Colon (tissue), 2 donors: ENCODE data around the gene SLC2A6.

Experiments used
- FAIRE-seq: peaks from 2 replicates; lab custom pipeline; 2012; peaks lifted over from hg19 to GRCh38; lab: Jason Lieb, UNC
- donor health status: control.
- donor health status: control.

Gene SLC2A6

DNA sequence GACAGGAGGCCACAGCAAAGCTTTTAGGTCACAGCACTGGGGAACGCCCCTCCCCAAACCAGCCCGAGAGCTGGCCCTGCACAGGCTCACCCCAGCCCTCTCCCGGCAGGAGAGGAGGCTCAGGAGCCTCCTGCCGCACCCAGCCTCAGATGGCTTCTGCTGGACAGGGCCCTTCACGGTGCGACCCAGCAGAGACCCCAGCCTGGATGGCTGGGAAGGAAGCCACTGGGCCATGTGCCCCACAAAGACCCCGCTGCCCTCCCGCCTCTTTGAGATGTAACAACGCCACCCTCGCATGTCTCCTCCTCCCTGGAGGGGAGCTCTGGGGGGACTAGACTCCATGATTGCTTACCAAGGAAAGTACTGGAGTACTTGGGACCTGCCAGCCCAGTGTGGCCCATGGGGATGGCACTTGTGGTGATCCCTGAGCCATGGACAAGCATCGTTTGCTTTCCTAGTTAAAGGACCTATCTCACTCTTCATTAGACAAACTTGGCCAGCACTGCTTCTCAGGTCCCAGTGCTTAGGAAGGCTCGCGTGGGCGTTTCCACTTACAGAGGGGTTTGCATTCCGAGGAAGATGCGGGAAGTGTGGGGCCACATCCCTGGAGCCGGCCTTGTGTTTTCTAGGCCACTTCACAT lies 36.8 kb upstream of the SLC2A6 start:
- no peak for FAIRE-seq

DNA sequence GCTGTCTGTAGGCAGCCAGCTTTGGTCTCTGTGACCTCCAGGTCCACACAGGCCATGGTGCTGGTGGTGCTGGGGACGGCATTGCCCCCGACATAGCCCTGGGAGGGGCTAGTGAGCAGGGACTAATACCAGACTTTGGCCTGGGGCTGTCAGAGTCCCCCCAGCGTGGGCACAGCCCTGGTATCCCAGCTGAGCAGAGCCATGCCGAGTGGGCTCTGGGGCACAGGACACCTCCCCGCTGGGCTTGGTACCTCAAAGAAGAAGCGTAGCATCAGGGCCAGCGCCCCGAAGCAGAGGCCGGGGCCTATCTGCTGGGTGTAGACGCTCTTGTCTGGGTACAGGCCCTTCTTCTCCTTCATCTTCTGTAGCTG lies 36.3 kb upstream of the SLC2A6 start:
- FAIRE-seq, result no peak

DNA sequence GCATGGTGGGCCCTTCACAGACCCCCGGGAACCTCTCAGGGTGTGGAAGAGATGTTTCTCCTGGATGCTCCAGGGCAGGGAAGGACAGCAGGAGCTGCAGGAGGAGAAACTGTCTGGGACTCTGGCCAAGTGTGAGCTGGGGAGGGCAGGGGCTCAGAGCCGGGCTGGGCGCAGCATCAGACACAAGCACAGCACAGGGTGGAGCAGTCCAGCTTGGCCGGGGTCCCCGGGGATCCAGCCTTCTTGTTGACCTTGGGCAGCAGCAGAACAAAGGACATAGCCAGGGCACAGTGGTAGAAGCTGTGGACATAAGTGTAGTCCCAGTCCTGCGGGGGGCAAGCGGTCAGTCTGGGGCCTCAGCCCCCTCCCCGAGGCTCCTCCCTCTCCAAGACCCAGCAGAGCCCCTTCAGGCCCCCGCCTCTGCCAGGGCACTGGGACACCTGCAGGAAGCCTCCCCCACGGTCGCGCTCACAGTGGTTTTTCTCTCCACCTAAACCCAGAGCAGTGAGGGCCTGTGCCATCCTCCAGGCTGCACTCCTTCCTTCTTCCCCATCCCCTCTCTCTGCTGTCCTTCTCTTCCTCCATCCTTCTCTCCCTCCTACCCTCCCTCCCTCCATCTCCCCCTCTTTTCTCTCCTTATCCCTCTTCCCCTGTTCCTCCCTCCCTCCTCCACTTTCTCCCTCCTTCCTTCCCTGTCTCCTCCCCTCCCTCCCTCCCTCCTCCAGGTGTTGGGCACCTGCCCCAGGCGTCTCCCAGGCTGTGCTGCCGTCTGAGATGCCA lies 35.8 kb upstream of the SLC2A6 start:
- FAIRE-seq, result no peak

DNA sequence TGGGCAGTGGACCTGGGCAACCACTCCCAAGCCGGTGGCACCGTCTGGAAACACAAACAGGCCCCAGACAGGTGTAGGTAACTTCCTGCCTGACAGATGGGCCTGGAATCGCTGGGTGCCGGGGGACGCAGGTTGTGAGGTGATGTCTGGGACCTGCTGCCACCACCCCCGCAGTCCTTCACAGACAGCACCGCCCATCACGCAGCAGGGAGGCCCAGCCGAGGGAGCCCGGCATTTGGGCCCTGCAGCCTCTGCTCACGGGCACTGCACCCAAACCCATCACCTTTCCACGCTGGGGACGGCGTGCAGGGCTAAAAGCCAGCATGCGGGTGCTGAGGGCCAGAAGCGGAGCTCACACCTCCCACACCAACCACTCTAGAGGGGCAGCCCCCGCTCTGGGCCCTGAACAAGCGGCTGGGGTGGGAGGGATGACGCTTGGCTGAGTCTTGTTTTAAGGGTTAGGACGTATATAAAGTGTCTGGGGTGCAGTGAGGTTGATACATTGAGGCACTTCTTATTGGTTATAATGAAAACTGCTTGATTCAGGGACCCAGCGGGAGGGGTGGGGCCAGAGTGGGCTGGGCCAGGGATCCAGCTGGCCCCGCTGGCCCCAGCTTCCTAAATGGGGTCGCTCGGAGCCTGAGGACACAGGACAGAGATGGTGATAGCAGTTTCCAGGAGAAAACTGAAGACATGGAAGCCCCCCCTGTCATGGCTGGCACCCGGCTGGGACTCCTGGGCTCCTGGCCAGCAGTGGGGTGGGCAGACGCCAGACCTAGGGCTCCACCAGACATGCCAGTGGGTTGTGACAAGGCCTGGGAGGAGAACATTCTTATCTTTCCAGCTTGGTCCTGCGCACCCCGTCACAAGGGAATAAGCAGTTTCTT lies 34.6 kb upstream of the SLC2A6 start:
- no peak for FAIRE-seq

DNA sequence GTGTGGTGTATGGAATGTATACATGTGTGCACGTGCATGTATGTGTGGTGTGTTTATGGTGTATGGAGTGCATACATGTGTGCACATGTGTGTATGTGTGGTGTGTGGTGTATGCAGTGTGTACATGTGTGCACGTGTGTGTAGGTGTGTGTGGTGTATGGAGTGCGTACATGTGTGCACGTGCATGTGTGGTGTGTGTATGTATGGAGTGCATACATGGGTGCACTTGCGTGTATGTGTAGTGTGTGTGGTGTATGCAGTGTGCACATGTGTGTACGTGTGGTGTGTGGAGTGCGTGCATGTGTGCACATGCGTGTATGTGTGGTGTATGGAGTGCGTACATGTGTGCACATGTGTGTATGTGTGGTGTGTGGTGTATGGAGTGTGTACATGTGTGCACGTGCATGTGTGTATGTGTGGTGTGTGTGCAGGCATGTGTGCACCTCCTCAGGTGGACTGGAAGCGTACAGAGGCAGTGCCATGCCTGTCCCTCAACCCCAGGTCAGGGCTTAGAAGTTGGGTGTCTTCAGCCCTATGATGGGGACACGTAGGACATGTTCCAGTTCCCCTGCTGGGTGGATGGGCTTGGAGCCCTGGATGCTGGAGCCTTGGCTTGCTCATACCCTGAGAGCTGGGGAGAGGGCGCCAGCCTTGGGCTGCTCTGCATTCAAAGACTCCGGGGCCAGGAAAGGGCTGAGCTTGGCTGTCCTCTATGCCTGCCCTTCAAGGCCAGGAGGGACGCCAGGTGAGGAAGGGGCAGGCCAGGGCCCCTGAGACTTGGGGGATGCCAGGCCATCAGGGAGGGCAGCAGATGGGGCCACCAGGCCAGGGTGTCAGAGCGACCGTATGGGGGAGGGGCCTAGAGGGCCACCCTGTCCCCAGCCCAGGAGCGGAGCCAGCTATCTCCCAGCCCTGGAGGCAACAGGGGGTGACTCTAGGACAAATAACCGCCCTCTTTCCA lies 33.6 kb upstream of the SLC2A6 start:
- FAIRE-seq, result no peak

DNA sequence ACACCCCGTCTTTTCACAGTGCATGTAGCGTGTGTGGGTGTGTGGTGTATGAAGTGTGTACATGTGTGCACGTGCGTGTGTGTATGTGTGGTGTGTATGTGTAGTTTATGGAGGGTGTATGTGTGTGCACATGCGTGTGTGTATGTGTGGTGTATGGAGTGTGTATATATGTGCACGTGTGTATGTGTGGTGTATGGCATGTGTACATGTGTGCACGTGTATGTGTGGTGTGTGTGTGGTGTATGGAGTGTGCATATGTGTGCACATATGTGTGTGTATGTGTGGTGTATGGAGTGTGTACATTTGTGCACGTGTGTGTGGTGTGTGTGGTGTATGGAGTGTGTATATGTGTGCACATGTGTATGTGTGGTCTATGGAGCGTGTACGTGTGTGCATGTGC lies 32.7 kb upstream of the SLC2A6 start:
- no peak for FAIRE-seq

DNA sequence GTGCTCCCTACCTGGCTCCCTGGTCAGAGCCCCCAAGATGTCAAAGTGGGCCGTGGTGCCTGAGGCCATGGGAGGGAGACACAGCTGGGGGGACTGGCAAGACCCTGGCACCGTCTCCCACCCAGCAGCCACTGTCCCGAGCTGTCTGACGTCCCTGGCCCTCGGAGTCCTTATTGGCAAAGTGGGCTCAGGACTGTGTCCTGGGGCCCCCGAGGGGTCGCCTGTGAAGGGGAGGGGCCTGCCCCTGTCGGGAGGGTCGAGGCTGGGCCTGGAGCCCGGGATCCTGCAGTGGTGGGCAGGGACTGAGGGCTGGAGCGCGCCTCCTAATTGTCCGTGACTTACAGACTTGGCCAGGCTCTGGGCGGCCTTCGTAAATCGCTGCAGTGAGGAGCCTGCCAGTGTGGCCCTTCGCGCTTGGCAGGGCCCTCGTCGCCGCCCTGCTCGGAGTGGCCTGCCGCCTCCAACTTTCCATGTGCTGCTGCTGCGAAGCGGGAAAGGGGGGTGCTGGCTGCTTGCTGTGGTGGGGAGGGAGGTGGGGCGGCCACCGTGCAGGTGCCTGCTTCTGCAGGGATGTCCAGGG lies 32.1 kb upstream of the SLC2A6 start:
- no peak for FAIRE-seq

DNA sequence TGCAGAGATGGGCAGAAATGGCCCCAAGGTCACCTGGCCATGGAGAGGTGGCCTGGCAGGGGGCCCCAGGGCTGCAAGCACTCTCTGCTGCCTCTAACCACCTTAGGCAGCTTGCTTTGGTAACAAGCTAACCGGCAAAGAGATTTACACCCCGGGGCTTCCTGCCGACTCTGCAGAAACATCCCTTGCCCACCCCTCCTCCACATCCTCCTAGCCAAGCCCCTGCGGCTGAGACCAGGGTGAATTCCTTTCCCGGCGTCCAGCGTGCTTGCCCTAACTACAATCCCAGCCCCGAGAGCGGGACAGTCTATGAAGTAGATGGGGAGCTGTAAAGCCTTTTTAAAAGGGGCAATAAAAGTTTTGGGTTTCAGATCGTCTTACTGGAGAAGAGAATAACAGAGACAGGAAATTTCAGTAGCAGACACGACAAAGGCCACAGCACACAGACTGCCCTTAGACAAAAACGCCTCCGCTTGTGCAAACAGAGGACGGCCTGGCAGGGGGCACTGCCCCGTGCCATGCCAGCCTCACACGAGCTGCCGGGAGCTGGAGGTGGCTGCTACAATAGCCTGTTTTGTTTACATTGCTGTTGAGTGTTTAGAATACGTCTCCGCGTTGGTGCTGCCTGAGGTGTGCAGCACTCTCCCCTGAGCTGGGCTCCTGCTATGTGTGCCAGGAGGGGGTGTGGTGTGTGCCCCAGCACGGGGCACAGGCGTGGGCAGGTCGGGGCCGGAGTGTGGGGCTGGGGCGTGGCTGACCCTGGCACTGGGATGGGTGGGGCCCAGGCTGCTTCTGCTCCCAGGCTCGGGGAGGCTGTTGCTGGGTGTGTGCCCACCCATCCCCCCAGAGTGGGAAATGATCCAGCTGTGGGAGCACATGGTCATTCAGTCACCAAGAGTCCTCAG lies 30.5 kb upstream of the SLC2A6 start:
- no peak for FAIRE-seq

DNA sequence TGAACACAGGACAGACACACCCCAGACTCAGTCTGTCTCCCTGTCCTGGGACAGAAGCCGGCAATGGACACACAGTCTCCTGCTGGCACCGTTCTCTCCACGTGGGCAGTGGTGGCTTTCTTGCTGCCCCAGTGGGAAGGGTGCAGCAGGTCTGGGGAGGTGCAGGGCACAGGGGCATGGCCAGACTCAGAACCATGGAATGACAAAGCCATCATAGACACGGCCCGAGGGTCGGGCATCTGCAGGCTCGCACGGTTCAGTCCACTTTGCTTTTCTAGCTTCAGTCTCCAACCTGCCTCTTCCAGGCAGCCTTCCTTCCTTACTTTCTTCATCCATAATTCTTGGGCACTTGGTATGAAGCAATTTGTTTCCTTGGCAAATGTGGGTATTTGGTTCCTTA lies 29.1 kb upstream of the SLC2A6 start:
- no peak for FAIRE-seq

DNA sequence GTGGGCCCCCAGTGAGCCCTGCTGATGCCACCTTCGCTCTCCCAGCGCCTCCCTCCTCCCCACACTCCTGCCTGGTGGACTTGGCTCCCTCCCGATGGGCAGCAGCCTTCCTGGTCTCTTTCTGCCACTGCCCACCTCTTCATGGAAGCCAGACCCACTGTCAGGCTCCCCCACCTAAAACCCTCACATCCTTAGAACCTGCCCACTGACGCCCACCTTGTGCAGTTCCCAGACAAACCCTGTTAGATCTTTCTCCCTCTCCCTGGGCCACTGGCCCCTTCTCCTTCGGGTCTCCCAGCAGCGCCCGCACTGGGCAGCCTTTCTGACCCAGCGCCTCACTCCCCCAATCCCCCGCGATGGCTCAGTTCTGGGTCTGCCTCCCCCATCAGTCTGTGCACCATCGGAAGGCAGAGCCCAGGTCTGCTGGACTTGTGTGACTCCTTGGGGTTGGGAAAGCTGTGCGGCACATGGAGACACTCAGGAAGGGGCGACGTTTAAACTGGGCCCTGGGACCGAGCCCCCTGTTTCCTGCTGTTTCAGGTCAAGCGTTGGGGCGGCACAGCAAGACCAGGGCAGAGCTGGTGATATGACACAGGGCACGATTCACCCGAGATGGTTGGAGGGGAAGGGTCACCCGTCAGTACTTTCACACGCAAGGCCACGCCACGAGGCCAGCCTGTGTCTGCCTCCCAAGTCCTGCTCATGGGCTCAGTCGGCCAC lies 28.5 kb upstream of the SLC2A6 start:
- no peak for FAIRE-seq

DNA sequence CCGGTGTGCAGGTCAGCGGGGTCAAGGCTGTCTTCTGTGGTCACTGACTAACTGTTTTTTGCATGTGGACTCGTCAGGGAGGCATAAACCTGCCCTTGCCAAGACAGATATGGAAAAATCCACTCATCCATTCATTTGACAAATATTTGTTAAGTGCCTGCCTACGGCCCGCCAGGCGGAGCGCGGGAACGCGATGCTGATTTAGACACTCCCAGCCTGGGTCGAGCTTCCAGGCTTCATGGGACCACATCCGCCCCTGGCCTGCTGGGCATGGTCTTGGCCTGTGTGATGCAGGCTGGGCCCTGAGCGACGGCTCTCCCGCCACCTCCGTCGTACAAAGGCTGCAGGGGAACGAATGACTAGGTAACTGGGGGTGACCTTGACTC lies 27.7 kb upstream of the SLC2A6 start:
- no peak for FAIRE-seq

DNA sequence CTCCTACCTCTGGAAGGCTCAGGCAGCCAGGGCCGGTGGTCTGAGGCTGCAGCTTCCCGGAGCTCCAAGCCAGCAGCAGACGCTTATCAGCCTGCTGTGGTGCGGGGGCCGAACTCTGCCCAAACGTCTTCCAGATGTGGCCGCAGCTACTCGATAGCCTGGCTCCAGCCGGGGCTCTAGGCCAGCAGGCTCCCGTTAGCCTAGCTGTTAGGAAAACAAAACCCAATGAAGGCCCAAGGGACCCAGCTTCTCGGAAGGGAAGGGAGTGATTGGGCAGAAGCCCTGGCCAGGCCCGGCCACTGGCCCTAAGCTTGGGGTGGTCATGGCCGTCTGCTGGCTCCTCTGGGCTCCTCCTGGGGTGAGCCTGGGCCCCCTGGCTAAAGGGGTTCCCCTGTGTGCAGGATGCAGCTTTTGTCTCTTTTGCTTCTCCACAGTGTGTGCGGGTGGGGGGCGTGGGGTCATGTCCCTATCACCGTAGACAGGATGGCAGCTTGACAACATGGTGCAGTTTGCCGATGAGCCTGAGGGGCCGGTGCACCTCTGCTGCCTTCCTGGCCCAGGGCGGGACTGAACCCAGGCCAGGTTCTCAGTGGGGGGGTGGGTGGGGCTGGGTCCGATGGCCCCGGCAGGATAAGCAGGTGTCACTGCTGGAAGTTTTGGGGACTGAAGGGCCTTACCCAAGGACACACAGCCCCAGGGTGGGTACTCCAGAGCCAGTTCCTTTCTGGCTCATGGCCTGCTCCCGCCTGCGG lies 27.2 kb upstream of the SLC2A6 start:
- no peak for FAIRE-seq

DNA sequence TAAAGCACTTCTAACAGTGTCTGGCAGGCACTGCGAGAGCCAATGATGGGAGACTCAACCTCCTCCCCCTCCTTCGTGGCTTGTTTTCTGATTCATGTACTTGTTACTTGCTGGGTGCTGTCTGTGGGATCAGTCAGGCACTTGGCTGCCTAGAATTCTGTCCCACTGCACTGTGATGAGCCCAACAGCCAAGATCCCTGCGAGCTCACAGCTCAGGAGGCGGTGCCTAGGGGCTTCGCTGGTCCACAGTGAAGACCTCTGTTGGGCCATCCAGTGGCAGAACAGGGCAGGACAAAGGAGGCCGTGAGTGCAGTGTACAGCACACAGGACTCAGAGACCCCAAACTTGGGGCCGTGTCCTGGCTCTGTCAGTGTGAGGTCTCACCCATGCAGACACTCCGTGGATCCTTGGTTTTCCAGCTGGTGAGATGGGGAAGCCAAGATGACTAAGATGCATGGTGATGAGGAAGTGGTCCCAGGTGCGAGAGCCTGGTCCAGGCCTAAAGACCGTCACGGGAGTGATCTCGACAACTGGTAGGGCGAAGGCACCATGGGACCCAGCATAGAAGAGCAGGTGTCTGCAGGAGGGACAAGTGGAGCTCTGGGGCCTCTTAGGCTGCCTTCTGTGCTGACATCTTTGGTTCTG lies 26.4 kb upstream of the SLC2A6 start:
- FAIRE-seq, result no peak

DNA sequence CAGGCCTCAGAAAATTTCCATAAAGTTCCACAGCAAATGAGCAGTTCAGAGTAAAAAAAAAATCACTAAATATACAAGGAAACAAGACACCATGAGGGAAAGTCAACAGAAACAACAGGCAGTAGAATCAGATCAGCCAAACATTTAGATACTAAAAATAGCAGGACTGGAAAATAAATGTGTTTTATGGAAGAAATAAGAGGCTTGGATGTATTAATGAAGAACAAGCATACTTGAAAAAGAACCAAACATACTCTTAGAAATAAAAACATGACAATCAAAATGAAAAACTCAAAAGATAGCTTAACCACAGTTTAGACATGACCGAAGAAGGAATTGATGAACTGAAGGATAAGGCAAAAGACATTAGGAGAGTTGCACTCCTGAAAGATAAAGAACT lies 23.2 kb upstream of the SLC2A6 start:
- no peak for FAIRE-seq

DNA sequence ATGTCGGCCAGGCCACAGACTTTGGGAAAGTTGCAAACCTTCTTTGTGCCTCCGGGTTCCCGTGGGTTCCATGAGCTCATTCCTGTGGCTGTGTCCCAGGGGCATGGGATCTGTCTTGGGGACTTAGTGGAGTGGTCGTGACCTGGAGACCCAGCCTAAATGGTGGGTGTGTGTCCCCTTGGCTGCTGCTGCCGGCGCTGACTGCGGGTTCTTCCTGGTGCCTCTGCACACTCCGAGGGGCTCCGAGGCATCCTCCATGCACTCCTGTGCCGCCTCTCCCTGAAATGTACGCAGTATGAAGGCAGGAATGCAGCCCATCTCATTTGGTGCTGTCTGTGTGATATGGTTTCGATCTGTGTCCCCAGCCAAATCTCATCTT lies 21.0 kb upstream of the SLC2A6 start:
- no peak for FAIRE-seq

DNA sequence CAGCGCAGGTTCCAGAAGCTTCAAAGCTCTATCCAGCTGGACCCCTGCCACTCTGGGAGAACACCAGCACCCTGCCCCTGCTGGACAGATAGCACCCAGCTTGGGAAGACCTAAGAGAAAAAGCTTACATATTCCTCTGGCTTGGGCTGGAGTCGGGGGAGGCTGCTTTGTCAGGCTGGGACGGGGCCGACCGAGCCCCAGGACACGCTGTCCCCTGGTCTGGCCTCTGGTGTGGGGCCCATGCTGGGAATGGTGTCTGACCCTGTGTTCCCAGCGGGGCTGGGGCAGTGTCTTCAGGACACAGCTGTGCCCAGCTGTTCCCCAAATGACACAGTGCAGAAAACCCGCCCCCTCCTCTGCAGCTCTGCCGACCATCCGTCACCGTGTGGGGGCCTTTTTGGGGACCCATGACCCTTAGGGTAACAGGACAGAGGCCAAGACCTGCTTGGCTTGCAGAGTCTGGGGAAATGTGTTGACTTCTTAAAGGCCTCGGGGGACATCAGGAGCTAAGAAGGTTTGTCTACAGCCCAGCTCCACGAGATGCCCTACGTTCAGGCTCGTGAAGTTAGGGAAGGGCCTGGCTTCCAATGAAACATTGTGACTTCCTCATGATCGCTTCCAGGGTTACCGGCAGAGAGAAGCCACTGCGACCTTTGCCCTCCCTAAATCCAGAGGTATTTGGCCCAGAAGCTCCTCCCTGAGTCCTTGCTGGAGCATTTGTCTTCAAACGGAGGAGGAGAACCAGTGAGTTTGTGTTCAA lies 20.4 kb upstream of the SLC2A6 start:
- no peak for FAIRE-seq
